AG04450 (cell line): ENCODE measurements around the gene CCZ1. TPM values are rescaled to one million over a fixed set of nuclear protein-coding genes. Genes with fewer than 3 reads are reported as not detected.
"Not testable (repeated sequence)": the region's sequence is repeated elsewhere in the genome, so short reads cannot be mapped to it uniquely, and the experiment has no call there.

Experiments used
- CTCF ChIA-PET: fragments of 300-600, 350-600 bp; formaldehyde crosslinking; extraction: SDS; loops from one replicate; lab custom pipeline; 2022; ENCODE audit warnings: antibody characterized with exemption, inconsistent platforms; lab: Charles Lee
- POLR2A ChIA-PET: fragments of 350-600 bp; formaldehyde crosslinking; extraction: SDS; loops from one replicate; lab custom pipeline; 2021; ENCODE audit warnings: antibody characterized with exemption, inconsistent platforms; lab: Yijun Ruan, JAX
- DNase-seq: peaks from one replicate; pipeline ENCODE4 v3.0.0-alpha.2; 2011; ENCODE audit warnings: low read depth, low spot score
- H3K27ac ChIP-seq: one replicate; pipeline ENCODE4 v1.5.1; 2012; ENCODE audit warnings: low read depth, low read length, control low read depth
- H3K27me3 ChIP-seq: one replicate; pipeline ENCODE4 v1.6.0; 2012; ENCODE audit warnings: low read length; ENCODE audit not compliant: control insufficient read depth, insufficient read depth
- H3K4me3 ChIP-seq: 2 replicates; pipeline ENCODE4 v1.5.1; 2011; ENCODE audit warnings: mild to moderate bottlenecking, low read depth, low read length, control low read depth
- H3K9me3 ChIP-seq: 2 replicates; pipeline ENCODE4 v1.5.1; 2012; ENCODE audit warnings: low read length; ENCODE audit not compliant: control insufficient read depth, insufficient read depth
- polyA plus RNA-seq: library from polyadenylated mRNA; depleted of rRNA; stranded (reverse); fragments of >200 nt; gene quantifications from 2 replicates; pipeline ENCODE4 v1.2.3, GENCODE V29; 2011; rRNA removed
- small RNA-seq: library from RNA; depleted of rRNA; stranded (forward); fragments of <200 nt; gene quantifications from one replicate; pipeline ENCODE3, GENCODE V24; 2012; ENCODE audit warnings: low read depth; ENCODE audit not compliant: insufficient read length

The CCZ1 gene
- polyA plus RNA-seq, 1 experiment, result 72.2 TPM

GRCh38 chr7:5931250-5931649 is 32.7 kb downstream of the CCZ1 start:
- CTCF ChIA-PET, POLR2A ChIA-PET, H3K27ac ChIP-seq: not testable (repeated sequence)

GRCh38 chr7:5931905-5932644 is 33.5 kb downstream of the CCZ1 start:
- DNase-seq, H3K27me3 ChIP-seq, H3K4me3 ChIP-seq, CTCF ChIA-PET, H3K27ac ChIP-seq, H3K9me3 ChIP-seq, POLR2A ChIA-PET: not testable (repeated sequence)

More at GRCh38 chr7:5931250-5931649, 32.7 kb downstream of the CCZ1 start:
- H3K9me3 ChIP-seq, H3K27me3 ChIP-seq, DNase-seq, H3K4me3 ChIP-seq: not testable (repeated sequence)

GRCh38 chr7:5934945-5935450 is 36.5 kb downstream of the CCZ1 start:
- CTCF ChIA-PET, H3K27ac ChIP-seq, H3K9me3 ChIP-seq, H3K27me3 ChIP-seq, POLR2A ChIA-PET, H3K4me3 ChIP-seq, DNase-seq: not testable (repeated sequence)

DNA sequence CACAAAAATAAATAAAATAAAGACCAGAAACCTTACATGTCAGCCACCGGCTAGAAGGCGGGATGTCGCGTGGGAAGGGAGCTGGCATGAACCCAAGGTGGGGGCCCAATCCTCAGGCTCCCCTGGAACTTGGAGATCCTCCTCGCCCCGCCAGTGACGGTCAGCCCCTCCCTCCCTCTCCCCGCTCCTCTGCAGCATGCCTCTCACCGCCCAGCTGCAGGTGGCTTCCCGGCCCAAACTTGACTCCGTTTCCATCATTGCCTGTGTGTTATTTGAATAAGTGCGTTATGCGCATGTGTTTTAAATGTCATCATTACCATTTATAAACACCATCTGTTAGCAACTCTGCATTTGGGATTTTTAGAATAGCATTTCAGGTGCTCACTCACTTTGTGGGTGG is 64.7 kb downstream of the CCZ1 start:
- H3K27ac ChIP-seq, POLR2A ChIA-PET, H3K9me3 ChIP-seq, H3K27me3 ChIP-seq, CTCF ChIA-PET, DNase-seq, H3K4me3 ChIP-seq: not testable (repeated sequence)

GRCh38 chr7:5963810-5964209 is 65.3 kb downstream of the CCZ1 start:
- POLR2A ChIA-PET, H3K27ac ChIP-seq, H3K4me3 ChIP-seq, H3K27me3 ChIP-seq, DNase-seq, H3K9me3 ChIP-seq, CTCF ChIA-PET: not testable (repeated sequence)

DNA sequence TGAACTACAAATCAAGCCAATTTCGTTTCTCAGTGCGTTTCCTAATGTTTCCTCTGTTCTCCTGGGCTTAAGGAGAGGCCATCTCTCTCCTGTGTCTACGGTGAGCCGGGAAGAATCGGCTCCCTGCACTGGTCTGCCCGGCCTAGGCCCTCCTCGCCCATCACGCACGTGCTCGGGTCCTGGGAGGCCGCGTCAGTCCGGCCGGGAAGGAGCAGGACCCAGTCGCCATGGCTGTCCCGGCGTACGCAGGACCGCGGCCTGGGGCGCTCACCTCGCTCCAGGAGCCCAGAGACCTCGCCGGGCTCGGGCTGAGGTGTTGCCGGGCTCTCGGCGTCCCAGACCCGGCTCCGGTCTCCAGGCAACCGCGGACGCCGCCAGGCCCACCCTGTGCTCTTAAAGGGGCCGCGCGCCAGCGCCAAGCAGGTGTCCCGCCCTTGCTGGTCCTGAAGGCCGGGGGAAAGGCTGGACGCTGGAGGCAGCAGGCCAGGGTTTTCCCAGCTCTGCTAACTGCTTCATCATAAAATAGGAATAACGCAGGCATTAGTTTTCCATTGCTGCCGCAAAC is 71.9 kb downstream of the CCZ1 start, which contains the start of gene RSPH10B:
Gene RSPH10B (minus strand): TSS at position 343 of the 565 bp plus-strand sequence. CDS start 3,573 bp downstream, outside the sequence.
- CTCF ChIA-PET, H3K9me3 ChIP-seq, DNase-seq: not testable (repeated sequence)

DNA sequence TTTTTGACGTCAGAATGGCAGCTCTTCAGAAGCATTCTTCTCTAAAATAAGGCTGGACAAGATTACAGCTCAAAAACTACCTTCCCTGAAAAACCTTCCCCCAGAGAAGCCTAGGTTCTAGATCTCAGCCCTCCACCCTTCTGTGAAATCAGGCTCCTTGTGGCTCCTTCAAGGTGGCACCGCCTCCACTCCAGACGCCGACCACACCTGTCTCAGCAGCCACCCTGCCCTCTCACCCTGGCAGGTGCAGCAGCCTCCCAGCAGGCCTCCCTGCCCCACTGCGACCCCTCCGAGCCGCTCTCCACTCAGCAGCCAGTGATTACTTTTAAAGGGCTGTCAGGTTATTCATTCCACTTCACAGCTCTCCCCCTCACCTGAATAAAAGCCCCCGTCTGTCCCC is 75.0 kb downstream of the CCZ1 start:
- DNase-seq, POLR2A ChIA-PET, H3K9me3 ChIP-seq, H3K27ac ChIP-seq, H3K4me3 ChIP-seq, CTCF ChIA-PET, H3K27me3 ChIP-seq: not testable (repeated sequence)

More for the DNA sequence above, 71.9 kb downstream of the CCZ1 start, which contains the start of gene RSPH10B:
- H3K4me3 ChIP-seq, H3K27ac ChIP-seq, POLR2A ChIA-PET, H3K27me3 ChIP-seq: not testable (repeated sequence)

Small RNA genes lying within 50 kb of the gene (small RNA-seq; reads per million reads assigned to genes)
- gene RN7SL556P, result not detected

Other genes starting within 250 kb of the CCZ1 start
- gene RNF216, start 117.1 kb upstream of the CCZ1 start, polyA plus RNA-seq, result 33.3 and 36.4 TPM in 2 replicates
- gene OCM, start 17.9 kb upstream of the CCZ1 start, polyA plus RNA-seq, result not detected in 2 replicates
- 0.07 TPM in 1 of 2 replicates, not detected in the other for gene RSPH10B, start 72.0 kb downstream of the CCZ1 start, polyA plus RNA-seq
- gene PMS2, start 110.3 kb downstream of the CCZ1 start, polyA plus RNA-seq, result 11.1 and 12.9 TPM in 2 replicates
- gene AIMP2, start 110.5 kb downstream of the CCZ1 start, polyA plus RNA-seq, result 58.5 and 60.3 TPM in 2 replicates
- 0.19 and 0.22 TPM in 2 replicates for gene ANKRD61, start 132.6 kb downstream of the CCZ1 start, polyA plus RNA-seq
- gene EIF2AK1, start 160.4 kb downstream of the CCZ1 start, polyA plus RNA-seq, result 77.2 and 98.7 TPM in 2 replicates
- gene USP42, start 206.2 kb downstream of the CCZ1 start, polyA plus RNA-seq, result 3.5 and 3.9 TPM in 2 replicates